PC-3 (cell line): ENCODE data around the gene MAT1A. TPM values are rescaled to one million over a fixed set of nuclear protein-coding genes. Genes with fewer than 3 reads are reported as not detected.

ENCODE experiments used
- ATAC-seq: fragments of 200-7000 bp; cut with Tn5 transposase; 2 replicates; pipeline ENCODE4 v1.9.1; 2020; ENCODE audit warnings: mild to moderate bottlenecking, moderate library complexity
- BruUV-seq: library from RNA; stranded (reverse); fragments of 400-500 nt; replicated peaks from 2 replicates; lab custom pipeline; 2021; lab: Mats Ljungman, UMichigan
- CTCF ChIA-PET: fragments of 300-600 bp; sonication (Branson Sonifier 250); formaldehyde crosslinking; loops from one replicate; lab custom pipeline; 2022; ENCODE audit warnings: antibody characterized with exemption; lab: Charles Lee
- POLR2A ChIA-PET: fragments of 300-600 bp; sonication (Branson Sonifier 250); formaldehyde crosslinking; loops from one replicate; lab custom pipeline; 2022; ENCODE audit warnings: antibody characterized with exemption; ENCODE audit not compliant: unreplicated experiment; lab: Charles Lee
- DNase-seq: peaks from one replicate; pipeline ENCODE4 v3.0.0-alpha.2; 2015
- H2AFZ ChIP-seq: fragments of 300-600 bp; sonication (generic); 2 replicates; pipeline ENCODE4 v1.6.0; 2016; ENCODE audit warnings: antibody characterized with exemption, low read length
- H3F3A ChIP-seq: fragments of 300-600 bp; sonication (generic); one replicate; pipeline ENCODE4 v1.6.0; 2017; ENCODE audit warnings: antibody characterized with exemption, low read length, control low read depth, mild to moderate bottlenecking; ENCODE audit not compliant: unreplicated experiment
- H3K27ac ChIP-seq: fragments of 300-600 bp; sonication (generic); 2 replicates; pipeline ENCODE4 v1.5.1; 2016; ENCODE audit warnings: mild to moderate bottlenecking, low read length
- H3K27me3 ChIP-seq: fragments of 300-600 bp; sonication (generic); 2 replicates; pipeline ENCODE4 v1.6.1; 2016; ENCODE audit warnings: low read length, mixed read lengths
- H3K36me3 ChIP-seq: fragments of 300-600 bp; sonication (generic); 2 replicates; pipeline ENCODE4 v1.6.1; 2016; ENCODE audit warnings: low read depth, mixed run types, low read length, mixed read lengths
- H3K4me1 ChIP-seq: fragments of 300-600 bp; sonication (generic); 2 replicates; pipeline ENCODE4 v1.5.1; 2016; ENCODE audit warnings: low read length; ENCODE audit not compliant: insufficient read depth
- H3K4me2 ChIP-seq: fragments of 300-600 bp; sonication (generic); 2 replicates; pipeline ENCODE4 v1.6.0; 2016; ENCODE audit warnings: low read length
- H3K4me3 ChIP-seq: fragments of 300-600 bp; sonication (generic); 2 replicates; pipeline ENCODE4 v1.5.1; 2016; ENCODE audit warnings: mild to moderate bottlenecking, low read length, mixed read lengths
- H3K79me2 ChIP-seq: fragments of 300-600 bp; sonication (generic); 2 replicates; pipeline ENCODE4 v1.6.1; 2017; ENCODE audit warnings: low read length, mixed read lengths
- H3K9ac ChIP-seq: fragments of 300-600 bp; sonication (generic); 2 replicates; pipeline ENCODE4 v1.6.0; 2016; ENCODE audit warnings: mild to moderate bottlenecking, low read length
- H3K9me2 ChIP-seq: fragments of 300-600 bp; sonication (generic); replicated peaks from 2 replicates; pipeline ENCODE4 v1.6.1; 2016; ENCODE audit warnings: mixed run types, low read length, mixed read lengths
- H3K9me3 ChIP-seq: fragments of 300-600 bp; sonication (generic); 2 replicates; pipeline ENCODE4 v1.6.1; 2016; ENCODE audit warnings: low read length, mixed read lengths
- H4K20me1 ChIP-seq: fragments of 300-600 bp; sonication (generic); 2 replicates; pipeline ENCODE4 v1.6.1; 2016; ENCODE audit warnings: low read length, mixed read lengths
- CTCF ChIP-seq: fragments of 300-600 bp; sonication (generic); conservative IDR thresholded peaks from 2 replicates; pipeline ENCODE4 v1.5.1; 2017; ENCODE audit warnings: antibody characterized with exemption, low read depth, mild to moderate bottlenecking, low read length
- EZH2 ChIP-seq: fragments of 300-600 bp; sonication (generic); IDR thresholded peaks from one replicate; pipeline ENCODE4 v1.6.1; 2017; ENCODE audit warnings: antibody characterized with exemption, mild to moderate bottlenecking, low read length; ENCODE audit not compliant: unreplicated experiment
- EZH2phosphoT487 ChIP-seq: fragments of 300-600 bp; sonication (generic); IDR thresholded peaks from 2 replicates; pipeline ENCODE4 v1.6.1; 2018; ENCODE audit warnings: mild to moderate bottlenecking, antibody characterized with exemption, low read length, borderline replicate concordance
- intact Hi-C: fragments of 100-400 bp; cut with micrococcal nuclease; formaldehyde crosslinking; loops from 2 replicates; pipeline ENCODE4 v1.9.0; 2023
- total RNA-seq: library from RNA; depleted of rRNA; stranded (reverse); fragments of >200 nt; gene quantifications from 2 replicates; pipeline ENCODE4 v1.2.3, GENCODE V29; 2014

Gene MAT1A
- total RNA-seq, 1 experiment from 2014 or later = not detected

GRCh38 chr10:80273523-80274170 lies 15.8 kb downstream of the MAT1A start:
- TF ChIP-seq EZH2phosphoT487 = no peak
- TF ChIP-seq EZH2 = no peak
- no peak for TF ChIP-seq CTCF
- ATAC-seq (no peak), DNase-seq (no peak)
- intact Hi-C loops = no loop called here
- no peaks in the 10 kb centered on the region for H3K27me3 ChIP-seq
- H3K9me2 ChIP-seq = no peaks in the 10 kb centered on the region
- H3K36me3 ChIP-seq = no peaks in the 10 kb centered on the region
- H3F3A ChIP-seq = no peaks in the 10 kb centered on the region
- no peak overlapping the region for H3K27ac ChIP-seq
- no peak overlapping the region for H3K9ac ChIP-seq
- no peak overlapping the region for H3K4me3 ChIP-seq
- H2AFZ ChIP-seq = no peak overlapping the region
- H3K9me3 ChIP-seq = no peaks in the 10 kb centered on the region
- POLR2A ChIA-PET = no interaction called here
- H3K4me2 ChIP-seq = no peak overlapping the region
- no peaks in the 10 kb centered on the region for H3K79me2 ChIP-seq
- H3K4me1 ChIP-seq = no peaks in the 10 kb centered on the region
- no TSS peak for BruUV-seq
- CTCF ChIA-PET = no interaction called here
- no peaks in the 10 kb centered on the region for H4K20me1 ChIP-seq

- Histone ChIP-seq H3K4me3 (no peak overlapping the region), H3K9me3 (no peaks in the 10 kb centered on the region), H3K79me2 (no peaks in the 10 kb centered on the region), H3K9ac (no peak overlapping the region), H3F3A (no peaks in the 10 kb centered on the region), H4K20me1 (no peaks in the 10 kb centered on the region), H3K9me2 (no peaks in the 10 kb centered on the region), H3K4me1 (no peaks in the 10 kb centered on the region), H2AFZ (no peak overlapping the region), H3K27me3 (no peaks in the 10 kb centered on the region), H3K27ac (no peak overlapping the region), H3K4me2 (no peak overlapping the region), H3K36me3 (no peaks in the 10 kb centered on the region)
- intact Hi-C loops = no loop called here
- ChIA-PET POLR2A (no interaction called here), CTCF (no interaction called here)
- BruUV-seq = no TSS peak
- TF ChIP-seq EZH2phosphoT487 (no peak), CTCF (no peak), EZH2 (no peak)
- no peak for DNase-seq
- ATAC-seq = no peak
These were observed 16.5 kb downstream of the MAT1A start for GRCh38 chr10:80272793-80273522.

GRCh38 chr10:80271416-80271815 lies 18.0 kb downstream of the MAT1A start:
- Histone ChIP-seq H3K4me1 (no peaks in the 10 kb centered on the region), H3F3A (no peaks in the 10 kb centered on the region), H3K4me3 (no peak overlapping the region), H3K9me2 (no peaks in the 10 kb centered on the region), H3K9me3 (no peaks in the 10 kb centered on the region), H3K9ac (no peak overlapping the region), H3K36me3 (no peaks in the 10 kb centered on the region), H4K20me1 (no peaks in the 10 kb centered on the region), H3K4me2 (no peak overlapping the region), H3K27me3 (no peaks in the 10 kb centered on the region), H2AFZ (no peak overlapping the region), H3K27ac (no peak overlapping the region), H3K79me2 (no peaks in the 10 kb centered on the region)
- TF ChIP-seq EZH2 (no peak), CTCF (no peak), EZH2phosphoT487 (no peak)
- no peak for DNase-seq
- CTCF ChIA-PET = no interaction called here
- intact Hi-C loops = no loop called here
- BruUV-seq = no TSS peak
- POLR2A ChIA-PET = no interaction called here
- no peak for ATAC-seq
